Colonic mucosa (tissue), 4 donors: ENCODE results near the gene ETV6. TPM values are rescaled to one million over a fixed set of nuclear protein-coding genes. Genes with fewer than 3 reads are reported as not detected.
A peak's percentile ranks its signal among the peaks of the same experiment; 100 is the strongest.

ENCODE experiments used
- DNase-seq: peaks from one replicate; pipeline ENCODE4 v3.0.0-alpha.2; 2020
- H3K27ac ChIP-seq: fragments of 200-600 bp; one replicate; pipeline ENCODE4 v1.8.0; 2021
- H3K27me3 ChIP-seq: fragments of 200-600 bp; one replicate; pipeline ENCODE4 v1.8.0; 2021
- H3K36me3 ChIP-seq: fragments of 200-600 bp; one replicate; pipeline ENCODE4 v1.8.0; 2021
- H3K4me1 ChIP-seq: fragments of 200-600 bp; one replicate; pipeline ENCODE4 v1.8.0; 2021; ENCODE audit warnings: mild to moderate bottlenecking
- H3K4me3 ChIP-seq: fragments of 200-600 bp; one replicate; pipeline ENCODE4 v1.8.0; 2021
- H3K9ac ChIP-seq, 2 donors: one replicate each; pipeline ENCODE4 v1.7.0; 2013; ENCODE audit warnings: control low read depth in 2 of 2, low read depth in 2 of 2, low read length in 2 of 2
- H3K9me3 ChIP-seq: fragments of 200-600 bp; one replicate; pipeline ENCODE4 v1.8.0; 2021
- intact Hi-C: fragments of 100-400 bp; cut with DNase I; formaldehyde crosslinking; loops from one replicate; pipeline ENCODE4 v1.14.1; 2022
- total RNA-seq, 2 donors: library from RNA; stranded (reverse); fragmentation: NEBNext Ultra II Directional in 1 of 2; extraction: Animal tissue kit (Norgen Biotek cat#: 25700) in 1 of 2; gene quantifications; one replicate each; pipeline ENCODE4 v1.2.1, GENCODE V29; 2021
- TF ChIP-seq, protein P1 (sequence below): fragments of 200-600 bp; IDR thresholded peaks from one replicate; pipeline ENCODE4 v1.8.0; 2022; ENCODE audit warnings: antibody characterized with exemption, mild to moderate bottlenecking
- donor health status: healthy.
- donor health status: DM: no; HTN: no; CAD: no.
- donor health status: DM: no; HTN: no; CAD: no.

The ETV6 gene
- total RNA-seq, 2 donors from 2014 or later = 49.2 to 73.1 TPM

DNA sequence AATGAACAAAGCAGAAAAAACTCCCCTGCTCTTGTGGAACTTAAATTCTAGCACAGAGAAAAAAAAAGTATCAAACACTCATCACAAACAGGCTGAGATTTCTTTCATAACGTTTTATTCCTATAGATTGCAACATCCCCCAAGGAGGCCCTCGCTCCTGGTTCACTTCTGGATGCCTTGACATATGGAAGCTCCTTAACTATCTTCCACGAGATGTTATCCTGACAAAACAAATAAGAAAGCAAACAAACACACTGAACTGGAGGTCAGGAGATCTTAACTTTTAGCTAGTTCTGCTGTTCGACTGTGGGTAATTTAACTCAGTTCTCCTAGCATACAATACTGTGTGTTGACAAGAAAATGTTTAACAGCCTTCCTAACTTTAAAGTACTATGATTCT lies 104.8 kb downstream of the ETV6 start:
- intact Hi-C loops = no loop called here
- H3K27ac ChIP-seq = peak overlapping the region; percentile 0

DNA sequence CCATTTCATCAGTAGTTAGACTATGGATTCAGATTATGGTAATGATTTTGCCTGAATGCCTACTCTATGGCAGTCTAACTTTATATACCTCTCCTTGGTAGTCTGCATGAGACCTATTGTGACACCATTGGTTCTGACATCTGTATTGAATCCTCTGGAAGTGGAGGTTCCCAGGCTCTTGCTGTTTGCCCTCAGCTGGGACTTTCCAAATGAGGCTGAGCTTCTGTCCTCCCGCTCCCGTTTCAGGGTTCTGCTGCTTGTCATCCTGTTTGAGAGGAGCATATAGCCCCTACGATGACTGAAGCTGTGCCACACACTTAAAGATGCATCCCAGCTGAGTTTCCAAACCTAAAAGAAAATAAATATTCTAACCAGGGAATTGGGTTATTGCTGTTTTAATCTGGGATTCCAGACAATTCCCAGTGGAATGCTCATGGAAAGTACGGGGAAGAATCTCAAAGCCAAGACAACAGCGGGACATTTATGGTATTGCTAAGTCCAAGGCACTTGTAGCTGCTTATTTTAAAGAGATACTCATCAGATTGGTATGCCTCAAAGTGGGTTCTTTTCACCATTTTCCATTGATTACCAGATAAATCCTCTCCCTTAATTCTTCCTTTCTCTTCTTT lies 105.9 kb downstream of the ETV6 start:
- H3K27me3 ChIP-seq = no peaks in the 10 kb centered on the region
- TF ChIP-seq, protein P1, sequence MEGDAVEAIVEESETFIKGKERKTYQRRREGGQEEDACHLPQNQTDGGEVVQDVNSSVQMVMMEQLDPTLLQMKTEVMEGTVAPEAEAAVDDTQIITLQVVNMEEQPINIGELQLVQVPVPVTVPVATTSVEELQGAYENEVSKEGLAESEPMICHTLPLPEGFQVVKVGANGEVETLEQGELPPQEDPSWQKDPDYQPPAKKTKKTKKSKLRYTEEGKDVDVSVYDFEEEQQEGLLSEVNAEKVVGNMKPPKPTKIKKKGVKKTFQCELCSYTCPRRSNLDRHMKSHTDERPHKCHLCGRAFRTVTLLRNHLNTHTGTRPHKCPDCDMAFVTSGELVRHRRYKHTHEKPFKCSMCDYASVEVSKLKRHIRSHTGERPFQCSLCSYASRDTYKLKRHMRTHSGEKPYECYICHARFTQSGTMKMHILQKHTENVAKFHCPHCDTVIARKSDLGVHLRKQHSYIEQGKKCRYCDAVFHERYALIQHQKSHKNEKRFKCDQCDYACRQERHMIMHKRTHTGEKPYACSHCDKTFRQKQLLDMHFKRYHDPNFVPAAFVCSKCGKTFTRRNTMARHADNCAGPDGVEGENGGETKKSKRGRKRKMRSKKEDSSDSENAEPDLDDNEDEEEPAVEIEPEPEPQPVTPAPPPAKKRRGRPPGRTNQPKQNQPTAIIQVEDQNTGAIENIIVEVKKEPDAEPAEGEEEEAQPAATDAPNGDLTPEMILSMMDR = no peak
- H3K9ac ChIP-seq = no peak overlapping the region
- H3K4me3 ChIP-seq = no peak overlapping the region
- intact Hi-C loops = no loop called here
- peaks cover 6% of the 10 kb centered on the region for H3K4me1 ChIP-seq
- H3K36me3 ChIP-seq = no peaks in the 10 kb centered on the region
- peak overlapping the region; percentile 34 for H3K27ac ChIP-seq
- no peaks in the 10 kb centered on the region for H3K9me3 ChIP-seq
- no peak for DNase-seq

More for the DNA sequence above, 104.8 kb downstream of the ETV6 start:
- H3K36me3 ChIP-seq = no peaks in the 10 kb centered on the region
- no peak overlapping the region for H3K4me3 ChIP-seq
- H3K9me3 ChIP-seq = no peaks in the 10 kb centered on the region
- DNase-seq = no peak
- TF ChIP-seq, protein P1 = no peak
- H3K9ac ChIP-seq = no peak overlapping the region
- H3K4me1 ChIP-seq = peaks cover 6% of the 10 kb centered on the region
- no peaks in the 10 kb centered on the region for H3K27me3 ChIP-seq

DNA sequence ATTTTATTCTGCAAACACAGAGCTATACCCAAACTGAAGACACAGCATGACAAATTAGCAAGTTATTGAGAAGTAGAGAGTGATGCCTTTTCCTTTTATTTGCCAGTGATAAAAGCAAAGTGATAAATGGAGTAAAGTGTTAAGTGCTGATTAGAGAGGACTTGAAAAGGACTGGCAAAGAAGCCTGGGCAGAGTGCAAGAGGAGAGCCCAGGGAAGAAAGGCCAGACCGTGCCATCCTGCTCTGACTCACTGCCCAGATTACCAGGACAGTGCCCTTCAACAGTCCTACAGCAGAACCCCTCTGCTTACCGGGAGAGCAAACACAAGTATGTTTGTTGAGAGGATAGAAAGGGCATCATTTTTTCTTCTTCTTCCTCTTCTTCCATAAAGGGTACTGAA lies 106.5 kb downstream of the ETV6 start:
- Histone ChIP-seq H3K4me3 (no peak overlapping the region), H3K36me3 (no peaks in the 10 kb centered on the region), H3K9me3 (no peaks in the 10 kb centered on the region), H3K27me3 (no peaks in the 10 kb centered on the region), H3K27ac (peak overlapping the region; percentile 34), H3K9ac (no peak overlapping the region), H3K4me1 (peaks cover 6% of the 10 kb centered on the region)
- intact Hi-C loops = no loop called here
- DNase-seq = no peak
- TF ChIP-seq, protein P1 = no peak

DNA sequence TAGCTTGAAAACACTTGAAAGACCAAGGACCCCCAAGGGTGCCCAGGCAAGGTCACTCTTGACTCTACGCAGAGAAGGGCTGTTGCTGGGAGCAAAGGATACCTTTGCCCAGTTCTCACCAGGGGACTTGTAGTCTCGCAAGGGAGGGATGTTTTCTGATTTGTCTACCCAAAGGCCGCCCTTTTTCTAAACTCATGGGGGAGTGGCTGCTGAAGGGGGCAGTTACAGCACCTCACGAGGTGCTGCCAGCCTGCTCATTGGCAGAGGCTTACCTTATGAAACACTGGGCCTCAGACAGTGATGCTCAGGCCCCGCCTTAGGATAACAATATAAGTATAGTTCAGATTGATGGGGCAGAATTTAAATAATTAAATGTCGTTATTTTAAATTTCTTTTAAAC lies 107.0 kb downstream of the ETV6 start:
- intact Hi-C loops = no loop called here
- no peak overlapping the region for H3K4me3 ChIP-seq
- H3K27me3 ChIP-seq = no peaks in the 10 kb centered on the region
- TF ChIP-seq, protein P1 = no peak
- no peaks in the 10 kb centered on the region for H3K36me3 ChIP-seq
- no peak overlapping the region for H3K9ac ChIP-seq
- no peaks in the 10 kb centered on the region for H3K9me3 ChIP-seq
- peak overlapping the region; percentile 34 for H3K27ac ChIP-seq
- no peak for DNase-seq
- peaks cover 6% of the 10 kb centered on the region for H3K4me1 ChIP-seq

DNA sequence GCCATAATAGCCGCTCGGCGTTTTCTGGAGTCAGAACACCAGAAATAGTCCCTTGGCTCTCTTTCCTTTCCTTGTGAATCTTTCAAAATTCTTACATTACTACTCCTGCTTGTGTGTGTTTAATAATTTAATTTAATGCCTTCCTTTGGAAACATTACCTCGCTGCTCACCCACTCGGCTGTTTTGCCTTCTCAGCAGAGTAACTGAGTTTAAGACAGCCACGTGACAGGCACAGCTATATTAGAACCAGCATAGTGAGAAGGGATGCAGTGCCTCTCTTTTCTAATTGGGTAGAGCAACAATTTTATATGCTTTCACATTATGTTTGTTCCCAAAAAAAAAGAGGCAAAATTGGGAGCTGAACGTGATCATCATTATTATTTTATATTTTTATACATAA lies 107.6 kb downstream of the ETV6 start:
- no peak overlapping the region for H3K9ac ChIP-seq
- TF ChIP-seq, protein P1 = no peak
- no peaks in the 10 kb centered on the region for H3K27me3 ChIP-seq
- no peak overlapping the region for H3K4me3 ChIP-seq
- H3K36me3 ChIP-seq = no peaks in the 10 kb centered on the region
- H3K4me1 ChIP-seq = peaks cover 8% of the 10 kb centered on the region
- intact Hi-C loops = no loop called here
- no peak overlapping the region for H3K27ac ChIP-seq
- DNase-seq = no peak
- H3K9me3 ChIP-seq = no peaks in the 10 kb centered on the region
